Stimulated activated CD8-positive, alpha-beta memory T cell treated with anti-CD3 and anti-CD28 coated beads, Interleukin-15, amount 100 ng/mL, for 24 hours (primary cell): ENCODE results near the gene MTARC2.
A peak's percentile ranks its signal among the peaks of the same experiment; 100 is the strongest.

Experiments used
- DNase-seq: peaks from one replicate; pipeline ENCODE4 v3.0.0-alpha.2; 2020; ENCODE audit warnings: low read depth

Gene MTARC2

GRCh38 chr1:220770245-220770913, 22.3 kb downstream of the MTARC2 start:
- DNase-seq: no peak

- DNase-seq: no peak
These were observed 24.7 kb downstream of the MTARC2 start for GRCh38 chr1:220772846-220773245.

- no peak for DNase-seq
These were observed 27.2 kb downstream of the MTARC2 start for GRCh38 chr1:220775240-220775853.

- DNase-seq: no peak
These were observed 28.1 kb downstream of the MTARC2 start for GRCh38 chr1:220776254-220776653.

- peak; percentile 52 for DNase-seq
These were observed 28.7 kb downstream of the MTARC2 start for GRCh38 chr1:220776720-220777326.

GRCh38 chr1:220783453-220783852, 35.3 kb downstream of the MTARC2 start:
- no peak for DNase-seq

- DNase-seq: no peak
These were observed 36.6 kb downstream of the MTARC2 start for GRCh38 chr1:220784751-220785150.

- DNase-seq: no peak
These were observed 37.3 kb downstream of the MTARC2 start for GRCh38 chr1:220785166-220786056.

GRCh38 chr1:220786057-220786336, 37.9 kb downstream of the MTARC2 start:
- DNase-seq: no peak

- no peak for DNase-seq
These were observed 38.4 kb downstream of the MTARC2 start, which contains the start of gene MTARC1 for GRCh38 chr1:220786337-220787068. Gene MTARC1 (plus strand): TSS chr1:220786913. CDS start chr1:220786945, 32 bp downstream.

GRCh38 chr1:220787069-220787619, 39.0 kb downstream of the MTARC2 start:
- no peak for DNase-seq

- no peak for DNase-seq
These were observed 40.8 kb downstream of the MTARC2 start for GRCh38 chr1:220788900-220789299.

- no peak for DNase-seq
These were observed 41.5 kb downstream of the MTARC2 start for GRCh38 chr1:220789532-220790147.

- no peak for DNase-seq
These were observed 43.2 kb downstream of the MTARC2 start for GRCh38 chr1:220791285-220791684.

GRCh38 chr1:220791956-220792355, 43.8 kb downstream of the MTARC2 start:
- no peak for DNase-seq

GRCh38 chr1:220796530-220796929, 48.4 kb downstream of the MTARC2 start:
- no peak for DNase-seq

GRCh38 chr1:220797044-220797443, 48.9 kb downstream of the MTARC2 start:
- no peak for DNase-seq

GRCh38 chr1:220797553-220797952, 49.4 kb downstream of the MTARC2 start:
- DNase-seq: no peak

- no peak for DNase-seq
These were observed 50.2 kb downstream of the MTARC2 start for GRCh38 chr1:220798338-220798737.

- no peak for DNase-seq
These were observed 52.1 kb downstream of the MTARC2 start for GRCh38 chr1:220800262-220800661.
